ENCODE data around the gene AKT3. TPM values are rescaled to one million over a fixed set of nuclear protein-coding genes. Genes with fewer than 3 reads are reported as not detected.

The AKT3 gene
- total RNA-seq, 4 donors from 2014 or later, result 8.5 to 16.0 (median 15.2) TPM

DNA sequence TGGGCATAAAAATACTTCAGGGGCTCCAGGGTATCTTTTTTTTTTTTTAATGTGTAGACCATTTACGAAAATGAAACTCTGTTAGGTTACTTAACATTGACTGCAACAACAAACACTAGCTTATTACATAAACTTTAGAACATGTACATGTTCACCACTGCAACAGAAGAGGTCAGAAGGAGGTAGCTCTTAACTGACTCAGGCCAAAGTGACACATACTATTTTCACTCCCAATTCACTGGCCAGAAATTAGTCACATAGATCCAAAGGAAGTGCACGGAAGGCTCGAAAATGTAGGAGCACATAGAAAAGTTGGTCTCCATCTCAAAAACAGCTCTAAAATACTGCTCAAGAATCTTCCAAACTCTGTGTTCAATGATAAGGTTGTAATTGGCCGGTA lies 107.2 kb downstream of the AKT3 start:
- H3K27ac ChIP-seq, result no peak overlapping the region
- H3K4me1 ChIP-seq, result peaks cover 6 to 15% of the 10 kb centered on the region in 2 donors
- TF ChIP-seq POLR2A (IDR thresholded peaks at IDR 0.05) (no peak), CTCF (IDR thresholded peaks at IDR 0.05 in 4 of 5, conservative IDR thresholded peaks at IDR 0.05 in 1 of 5) (no peak)
- H3K36me3 ChIP-seq, result no peaks in the 10 kb centered on the region
- no peak for DNase-seq
- H3K9me3 ChIP-seq, result no peaks in the 10 kb centered on the region
- intact Hi-C loops (cut with DNase I; ENCODE audit: low total_unique reads) (loop anchor here (10.0 kb wide), 1 partner anchor 532 kb away; no protein-coding TSS in a partner anchor), in situ Hi-C loops (cut with MboI; ENCODE audit: low sequenced_read_pairs in 4 of 4) (loop anchor here in 3 of 4 donors (10.0 to 25.0 kb wide), 2 partner anchors 398 to 544 kb away; no protein-coding TSS in a partner anchor)
- H3K4me3 ChIP-seq, result no peak overlapping the region
- no peak for ATAC-seq
- H3K27me3 ChIP-seq, result no peaks in the 10 kb centered on the region

DNA sequence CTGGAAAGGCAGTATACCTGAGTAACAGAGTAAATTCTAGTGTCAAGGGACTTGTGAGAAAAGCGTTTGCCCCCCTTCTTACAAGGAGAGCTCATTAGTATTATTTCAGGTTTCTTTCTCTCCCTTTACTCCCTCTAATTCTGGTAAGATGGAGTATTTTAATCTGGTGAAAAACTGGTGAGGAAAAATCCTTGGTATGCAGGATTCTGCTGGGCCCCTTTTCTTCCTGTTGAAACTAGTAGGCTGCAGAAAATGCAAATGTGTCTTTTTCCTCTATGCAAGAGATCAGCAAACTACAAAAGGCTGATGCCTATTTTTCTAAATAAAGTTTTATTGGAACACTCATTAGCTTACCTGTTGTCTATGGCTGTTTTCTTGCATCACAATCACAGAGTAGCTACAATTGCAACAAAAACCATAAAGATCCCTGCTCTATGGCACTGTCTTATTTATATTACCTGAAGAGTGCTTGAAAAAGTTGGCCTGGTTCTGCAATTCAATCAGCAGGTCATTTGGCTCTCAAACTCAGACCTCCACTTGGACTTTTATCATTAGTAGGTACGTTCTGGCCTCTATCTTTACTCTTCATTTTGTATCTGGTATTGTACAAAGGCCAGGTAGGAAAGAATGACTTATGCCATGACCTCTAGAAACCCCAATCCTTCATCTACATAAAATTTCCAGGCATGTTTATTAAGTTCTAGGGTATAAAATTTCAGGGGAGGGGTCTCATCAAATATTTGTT lies 109.6 kb downstream of the AKT3 start:
- no peak overlapping the region for H3K4me3 ChIP-seq
- no peaks in the 10 kb centered on the region for H3K36me3 ChIP-seq
- H3K27me3 ChIP-seq, result no peaks in the 10 kb centered on the region
- ATAC-seq, result no peak
- H3K4me1 ChIP-seq, result peaks cover 6 to 15% of the 10 kb centered on the region in 2 donors
- in situ Hi-C loops (cut with MboI; ENCODE audit: low sequenced_read_pairs in 4 of 4) (loop anchor here in 3 of 4 donors (10.0 to 25.0 kb wide), 2 partner anchors 396 to 547 kb away; no protein-coding TSS in a partner anchor), intact Hi-C loops (cut with DNase I; ENCODE audit: low total_unique reads) (loop anchor here (10.0 kb wide), 1 partner anchor 534 kb away; no protein-coding TSS in a partner anchor)
- DNase-seq, result no peak
- peak overlapping the region in 1 of 4 donors; percentile 10 for H3K27ac ChIP-seq
- TF ChIP-seq POLR2A (IDR thresholded peaks at IDR 0.05) (no peak), CTCF (IDR thresholded peaks at IDR 0.05 in 4 of 5, conservative IDR thresholded peaks at IDR 0.05 in 1 of 5) (no peak)
- H3K9me3 ChIP-seq, result no peaks in the 10 kb centered on the region

DNA sequence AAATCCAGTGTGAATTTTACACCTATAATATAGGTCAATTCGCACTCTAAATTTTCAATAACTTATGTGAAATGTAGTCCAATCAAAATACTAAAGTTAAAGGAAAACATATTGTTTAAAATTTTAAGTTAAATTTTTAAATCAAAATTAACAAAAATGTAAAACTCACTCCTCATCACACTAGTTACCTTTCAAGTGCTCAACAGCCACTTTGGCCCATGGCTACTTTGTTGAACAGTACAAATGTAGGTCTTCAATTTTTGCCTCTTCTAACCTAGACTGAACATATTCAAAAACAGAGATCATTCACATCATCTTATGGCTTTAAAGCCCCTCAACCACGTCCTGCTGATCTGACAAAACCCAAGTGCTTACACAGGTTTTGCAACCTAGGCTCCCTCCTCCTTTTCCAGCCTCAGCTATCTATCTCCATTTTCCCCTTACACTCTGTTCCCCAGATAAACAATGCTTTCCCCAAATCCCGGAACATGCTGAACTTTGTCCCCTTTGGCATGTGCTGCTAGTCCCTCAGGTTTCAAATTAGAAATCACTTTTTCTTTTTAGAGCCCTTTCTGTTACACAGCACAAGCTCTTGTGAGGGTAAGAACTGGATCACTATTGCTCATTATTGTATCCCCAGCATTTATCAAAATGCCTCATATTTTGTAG lies 110.6 kb downstream of the AKT3 start:
- peak in 1 of 2 donors; percentile 50 for ATAC-seq
- in situ Hi-C loops (cut with MboI; ENCODE audit: low sequenced_read_pairs in 4 of 4) (loop anchor here in 3 of 4 donors (10.0 to 25.0 kb wide), 2 partner anchors 395 to 548 kb away; no protein-coding TSS in a partner anchor), intact Hi-C loops (cut with DNase I; ENCODE audit: low total_unique reads) (loop anchor here (10.0 kb wide), 1 partner anchor 535 kb away; no protein-coding TSS in a partner anchor)
- no peak for TF ChIP-seq POLR2A (IDR thresholded peaks at IDR 0.05)
- TF ChIP-seq CTCF (IDR thresholded peaks at IDR 0.05 in 4 of 5, conservative IDR thresholded peaks at IDR 0.05 in 1 of 5), result no peak
- H3K9me3 ChIP-seq, result no peaks in the 10 kb centered on the region
- peaks cover 6 to 15% of the 10 kb centered on the region in 2 donors for H3K4me1 ChIP-seq
- no peak overlapping the region for H3K4me3 ChIP-seq
- H3K36me3 ChIP-seq, result no peaks in the 10 kb centered on the region
- H3K27ac ChIP-seq, result no peak overlapping the region
- DNase-seq, result no peak
- no peaks in the 10 kb centered on the region for H3K27me3 ChIP-seq

GRCh38 chr1:243738020-243738419 lies 112.0 kb downstream of the AKT3 start:
- no peak for DNase-seq
- Histone ChIP-seq H3K4me1 (peaks cover 6 to 12% of the 10 kb centered on the region in 2 donors), H3K27me3 (no peaks in the 10 kb centered on the region), H3K27ac (no peak overlapping the region), H3K36me3 (no peaks in the 10 kb centered on the region), H3K9me3 (no peaks in the 10 kb centered on the region), H3K4me3 (no peak overlapping the region)
- TF ChIP-seq POLR2A (IDR thresholded peaks at IDR 0.05) (no peak), CTCF (IDR thresholded peaks at IDR 0.05 in 4 of 5, conservative IDR thresholded peaks at IDR 0.05 in 1 of 5) (no peak)
- intact Hi-C loops (cut with DNase I; ENCODE audit: low total_unique reads), result no loop called here
- no peak for ATAC-seq
- in situ Hi-C loops (cut with MboI; ENCODE audit: low sequenced_read_pairs in 4 of 4), result loop anchor here in 1 of 4 donors (25.0 kb wide), 1 partner anchor 549 kb away; no protein-coding TSS in a partner anchor

Data from gastrocnemius medialis (tissue), 4 donors.